Midbrain (tissue), 1 donor: ENCODE measurements around the gene DNHD1.
A peak's percentile ranks its signal among the peaks of the same experiment; 100 is the strongest.

Experiments used
- DNase-seq: peaks from one replicate; lab custom pipeline; 2025; lab: John Stamatoyannopoulos, UW

DNHD1 gene

GRCh38 chr11:6587360-6587953 lies 90.4 kb downstream of the DNHD1 start:
- peak; percentile 27 for DNase-seq

GRCh38 chr11:6588018-6588417 lies 90.9 kb downstream of the DNHD1 start:
- no peak for DNase-seq

- DNase-seq = no peak
These were observed 97.2 kb downstream of the DNHD1 start for GRCh38 chr11:6594142-6594768.

GRCh38 chr11:6596239-6596877 lies 99.3 kb downstream of the DNHD1 start:
- peak; percentile 58 for DNase-seq

- DNase-seq = no peak
These were observed 101.5 kb downstream of the DNHD1 start for GRCh38 chr11:6598555-6598954.

GRCh38 chr11:6599449-6599848 lies 102.4 kb downstream of the DNHD1 start:
- no peak for DNase-seq

GRCh38 chr11:6599881-6600390 lies 102.9 kb downstream of the DNHD1 start:
- no peak for DNase-seq

GRCh38 chr11:6601041-6601461 lies 104.0 kb downstream of the DNHD1 start:
- no peak for DNase-seq

- DNase-seq = no peak
These were observed 105.2 kb downstream of the DNHD1 start for GRCh38 chr11:6602096-6602940.

GRCh38 chr11:6603287-6604080 lies 106.4 kb downstream of the DNHD1 start, which contains the start of the genes ILK and RRP8:
Gene ILK, plus strand, starts transcription at chr11:6603774. Its CDS starts 498 bp downstream, at chr11:6604272.
Gene RRP8, minus strand, starts transcription at chr11:6603616. Its CDS starts 114 bp downstream, at chr11:6603502.
- DNase-seq = peak; percentile 93

GRCh38 chr11:6604081-6604626 lies 107.1 kb downstream of the DNHD1 start:
- DNase-seq = peak; percentile 66

- DNase-seq = no peak
These were observed 107.7 kb downstream of the DNHD1 start for GRCh38 chr11:6604790-6605189.

- DNase-seq = peak; percentile 85
These were observed 109.5 kb downstream of the DNHD1 start for GRCh38 chr11:6606471-6607189.

- DNase-seq = no peak
These were observed 110.2 kb downstream of the DNHD1 start for GRCh38 chr11:6607190-6607795.

- no peak for DNase-seq
These were observed 110.9 kb downstream of the DNHD1 start for GRCh38 chr11:6608011-6608410.

- DNase-seq = no peak
These were observed 111.8 kb downstream of the DNHD1 start for GRCh38 chr11:6608726-6609501.

GRCh38 chr11:6609502-6610015 lies 112.5 kb downstream of the DNHD1 start:
- DNase-seq = no peak

- no peak for DNase-seq
These were observed 113.5 kb downstream of the DNHD1 start for GRCh38 chr11:6610591-6610990.
